Testis (tissue), 2 donors: Measurements from ENCODE around the gene CHRM4.

Experiments
- POLR2A ChIP-seq: fragments of 450-650 bp; IDR thresholded peaks from one replicate; pipeline ENCODE4 v1.6.1; 2017; ENCODE audit warnings: antibody characterized with exemption, mild to moderate bottlenecking, moderate library complexity
- TF ChIP-seq, protein P1 (sequence below), 3 experiments: fragments of 450-650 bp in 2 of 3; fragments of 200-600 bp in 1 of 3; sonication (generic) in 1 of 3; IDR thresholded peaks; one replicate each; pipeline ENCODE4 v1.5.1; 2016 to 2019; ENCODE audit warnings: antibody characterized with exemption in 3 of 3, mild to moderate bottlenecking in 2 of 3, moderate library complexity in 1 of 3

DNA sequence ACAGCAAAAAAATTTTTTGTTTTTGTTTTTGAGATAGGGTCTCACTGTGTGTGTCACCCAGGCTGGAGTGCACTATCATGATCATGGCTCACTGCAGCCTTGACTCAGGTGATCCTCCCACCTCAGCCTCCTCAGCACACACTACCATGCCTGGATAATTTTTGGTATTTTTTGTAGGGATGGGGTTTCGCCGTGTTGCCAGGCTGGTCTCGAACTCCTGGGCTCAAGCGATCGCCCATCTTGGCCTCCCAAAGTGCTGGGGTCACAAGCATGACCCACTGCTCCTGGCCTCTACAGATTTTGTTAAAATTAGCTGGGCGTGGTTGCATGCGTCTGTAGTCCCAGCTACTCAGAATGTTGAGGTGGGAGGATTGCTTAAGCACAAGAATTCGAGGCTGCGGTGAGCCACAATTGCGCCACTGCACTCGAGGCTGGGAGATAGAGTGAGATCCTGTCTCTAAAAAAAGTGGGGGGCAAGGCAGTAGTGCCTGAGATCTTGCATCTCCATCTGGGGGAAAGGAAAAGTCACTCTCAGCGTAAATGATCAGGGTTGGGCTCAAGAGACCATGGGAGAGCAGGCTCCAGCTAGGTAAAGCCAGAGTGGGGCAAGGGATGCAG lies 54.9 kb downstream of the CHRM4 start:
- no peak for TF ChIP-seq POLR2A
- TF ChIP-seq, protein P1, sequence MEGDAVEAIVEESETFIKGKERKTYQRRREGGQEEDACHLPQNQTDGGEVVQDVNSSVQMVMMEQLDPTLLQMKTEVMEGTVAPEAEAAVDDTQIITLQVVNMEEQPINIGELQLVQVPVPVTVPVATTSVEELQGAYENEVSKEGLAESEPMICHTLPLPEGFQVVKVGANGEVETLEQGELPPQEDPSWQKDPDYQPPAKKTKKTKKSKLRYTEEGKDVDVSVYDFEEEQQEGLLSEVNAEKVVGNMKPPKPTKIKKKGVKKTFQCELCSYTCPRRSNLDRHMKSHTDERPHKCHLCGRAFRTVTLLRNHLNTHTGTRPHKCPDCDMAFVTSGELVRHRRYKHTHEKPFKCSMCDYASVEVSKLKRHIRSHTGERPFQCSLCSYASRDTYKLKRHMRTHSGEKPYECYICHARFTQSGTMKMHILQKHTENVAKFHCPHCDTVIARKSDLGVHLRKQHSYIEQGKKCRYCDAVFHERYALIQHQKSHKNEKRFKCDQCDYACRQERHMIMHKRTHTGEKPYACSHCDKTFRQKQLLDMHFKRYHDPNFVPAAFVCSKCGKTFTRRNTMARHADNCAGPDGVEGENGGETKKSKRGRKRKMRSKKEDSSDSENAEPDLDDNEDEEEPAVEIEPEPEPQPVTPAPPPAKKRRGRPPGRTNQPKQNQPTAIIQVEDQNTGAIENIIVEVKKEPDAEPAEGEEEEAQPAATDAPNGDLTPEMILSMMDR (IDR thresholded peaks at IDR 0.05) = no peak
